ENCODE results near the gene ITIH5.

Gene ITIH5

DNA sequence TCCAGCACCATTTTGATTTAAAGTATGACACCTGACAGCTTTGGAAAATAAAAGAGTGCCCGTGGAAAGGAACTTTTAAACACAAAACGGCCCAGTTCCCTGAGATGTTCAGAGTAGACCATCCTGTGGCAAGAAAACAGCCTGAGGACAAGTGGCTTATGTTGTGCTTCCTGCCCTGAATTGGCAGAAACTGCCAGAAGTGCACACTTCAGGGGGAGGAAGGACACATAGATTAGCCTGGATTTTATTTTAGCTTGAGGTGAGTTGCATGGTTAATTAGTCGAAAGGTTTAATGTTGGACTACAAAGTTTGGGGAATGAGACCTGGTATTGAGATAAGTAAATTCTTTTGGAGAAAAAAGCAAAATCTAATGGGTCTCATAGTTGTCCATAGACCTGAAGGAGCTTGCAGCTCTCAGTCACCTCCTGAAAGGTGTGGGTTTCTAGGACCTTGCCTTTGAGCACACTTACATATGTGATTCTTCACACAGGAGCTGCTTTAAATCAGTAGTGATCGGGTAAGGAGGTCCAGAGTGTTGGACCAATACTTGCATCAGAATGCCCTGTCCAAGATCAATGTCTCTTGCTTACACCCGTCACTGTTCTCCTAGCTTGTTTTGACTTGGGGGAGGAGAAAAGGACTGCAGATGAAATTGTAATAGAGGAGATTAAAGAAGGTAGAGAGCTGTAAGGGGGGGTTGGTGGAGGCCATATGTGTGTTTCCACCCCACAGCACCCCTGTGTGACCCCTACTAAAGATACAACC is 41.3 kb upstream of the ITIH5 start:
- H3K9ac ChIP-seq = no peak overlapping the region
- no peak overlapping the region for H3K4me2 ChIP-seq
- H3K27ac ChIP-seq = no peak overlapping the region
- H3K27me3 ChIP-seq (ENCODE audit: insufficient read depth, low read depth) = no peaks in the 10 kb centered on the region
- no peaks in the 10 kb centered on the region for H4K20me1 ChIP-seq (ENCODE audit: insufficient read depth)
- H3K4me1 ChIP-seq (ENCODE audit: low read depth, poor library complexity, severe bottlenecking) = no peaks in the 10 kb centered on the region
- H3K79me2 ChIP-seq (ENCODE audit: insufficient read depth, low read depth) = no peaks in the 10 kb centered on the region
- TF ChIP-seq, protein P1, sequence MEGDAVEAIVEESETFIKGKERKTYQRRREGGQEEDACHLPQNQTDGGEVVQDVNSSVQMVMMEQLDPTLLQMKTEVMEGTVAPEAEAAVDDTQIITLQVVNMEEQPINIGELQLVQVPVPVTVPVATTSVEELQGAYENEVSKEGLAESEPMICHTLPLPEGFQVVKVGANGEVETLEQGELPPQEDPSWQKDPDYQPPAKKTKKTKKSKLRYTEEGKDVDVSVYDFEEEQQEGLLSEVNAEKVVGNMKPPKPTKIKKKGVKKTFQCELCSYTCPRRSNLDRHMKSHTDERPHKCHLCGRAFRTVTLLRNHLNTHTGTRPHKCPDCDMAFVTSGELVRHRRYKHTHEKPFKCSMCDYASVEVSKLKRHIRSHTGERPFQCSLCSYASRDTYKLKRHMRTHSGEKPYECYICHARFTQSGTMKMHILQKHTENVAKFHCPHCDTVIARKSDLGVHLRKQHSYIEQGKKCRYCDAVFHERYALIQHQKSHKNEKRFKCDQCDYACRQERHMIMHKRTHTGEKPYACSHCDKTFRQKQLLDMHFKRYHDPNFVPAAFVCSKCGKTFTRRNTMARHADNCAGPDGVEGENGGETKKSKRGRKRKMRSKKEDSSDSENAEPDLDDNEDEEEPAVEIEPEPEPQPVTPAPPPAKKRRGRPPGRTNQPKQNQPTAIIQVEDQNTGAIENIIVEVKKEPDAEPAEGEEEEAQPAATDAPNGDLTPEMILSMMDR (conservative IDR thresholded peaks at IDR 0.05; ENCODE audit: low read depth, low read length) = no peak
- H3K36me3 ChIP-seq (ENCODE audit: insufficient read depth) = no peaks in the 10 kb centered on the region
- no peak overlapping the region for H3K4me3 ChIP-seq (IDR thresholded peaks at IDR 0.05; ENCODE audit: insufficient read depth, low read depth, low read length)
- no peak overlapping the region for H2AFZ ChIP-seq (ENCODE audit: low read depth)

DNA sequence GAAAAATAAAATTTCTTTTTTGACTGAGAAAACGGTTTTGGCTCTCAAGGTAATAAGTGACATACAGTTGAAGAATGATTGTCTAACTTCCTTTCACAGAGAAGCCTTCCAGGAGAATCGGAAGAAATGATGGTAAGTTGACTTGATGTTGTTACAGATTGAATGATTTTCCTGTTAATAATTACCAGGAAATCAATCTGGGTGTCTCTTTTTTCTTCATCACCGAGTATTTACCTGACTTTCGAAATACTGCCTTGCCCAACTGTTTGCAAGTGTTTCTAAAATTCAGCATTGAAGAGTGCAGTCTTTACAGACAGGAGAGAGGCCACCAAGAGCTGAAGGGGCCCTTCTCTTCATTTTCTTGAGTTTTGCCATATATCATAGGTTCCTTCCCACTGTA is 40.3 kb upstream of the ITIH5 start:
- no peak overlapping the region for H3K4me2 ChIP-seq
- no peaks in the 10 kb centered on the region for H3K36me3 ChIP-seq (ENCODE audit: insufficient read depth)
- no peak overlapping the region for H2AFZ ChIP-seq (ENCODE audit: low read depth)
- TF ChIP-seq, protein P1 (conservative IDR thresholded peaks at IDR 0.05; ENCODE audit: low read depth, low read length) = no peak
- H3K9ac ChIP-seq = no peak overlapping the region
- H3K27me3 ChIP-seq (ENCODE audit: insufficient read depth, low read depth) = no peaks in the 10 kb centered on the region
- H3K4me3 ChIP-seq (IDR thresholded peaks at IDR 0.05; ENCODE audit: insufficient read depth, low read depth, low read length) = no peak overlapping the region
- no peaks in the 10 kb centered on the region for H3K4me1 ChIP-seq (ENCODE audit: low read depth, poor library complexity, severe bottlenecking)
- H3K79me2 ChIP-seq (ENCODE audit: insufficient read depth, low read depth) = no peaks in the 10 kb centered on the region
- no peaks in the 10 kb centered on the region for H4K20me1 ChIP-seq (ENCODE audit: insufficient read depth)
- H3K27ac ChIP-seq = no peak overlapping the region

DNA sequence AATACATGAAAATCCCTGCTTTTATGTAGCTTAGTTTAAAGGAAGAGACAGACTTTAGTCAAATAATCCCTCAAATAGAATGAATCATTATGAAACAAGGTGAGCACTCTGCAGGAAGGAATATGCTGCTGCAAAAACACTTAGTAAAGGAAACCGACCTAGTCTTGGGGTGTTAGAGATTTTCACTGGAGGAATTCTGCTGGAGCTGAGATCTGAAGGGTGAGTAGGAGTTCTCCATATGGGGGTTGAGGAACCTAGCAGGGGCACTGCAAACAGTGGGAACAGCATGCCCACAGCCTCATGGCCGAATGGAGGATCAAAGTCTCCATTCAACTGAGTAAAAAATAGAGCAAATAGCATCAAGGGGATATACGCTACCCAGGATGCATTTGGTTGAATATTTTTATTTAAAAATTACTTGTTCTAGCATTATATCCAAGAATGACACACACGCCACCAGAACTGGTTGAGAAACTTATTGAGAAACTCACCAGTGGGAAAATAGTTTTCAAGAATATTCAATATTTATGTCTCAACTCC is 39.8 kb upstream of the ITIH5 start:
- Histone ChIP-seq H2AFZ (ENCODE audit: low read depth) (no peak overlapping the region), H3K79me2 (ENCODE audit: insufficient read depth, low read depth) (no peaks in the 10 kb centered on the region), H4K20me1 (ENCODE audit: insufficient read depth) (no peaks in the 10 kb centered on the region), H3K4me3 (IDR thresholded peaks at IDR 0.05; ENCODE audit: insufficient read depth, low read depth, low read length) (no peak overlapping the region), H3K4me1 (ENCODE audit: low read depth, poor library complexity, severe bottlenecking) (no peaks in the 10 kb centered on the region), H3K4me2 (no peak overlapping the region), H3K9ac (no peak overlapping the region), H3K36me3 (ENCODE audit: insufficient read depth) (no peaks in the 10 kb centered on the region), H3K27me3 (ENCODE audit: insufficient read depth, low read depth) (no peaks in the 10 kb centered on the region), H3K27ac (no peak overlapping the region)
- TF ChIP-seq, protein P1 (conservative IDR thresholded peaks at IDR 0.05; ENCODE audit: low read depth, low read length) = no peak

DNA sequence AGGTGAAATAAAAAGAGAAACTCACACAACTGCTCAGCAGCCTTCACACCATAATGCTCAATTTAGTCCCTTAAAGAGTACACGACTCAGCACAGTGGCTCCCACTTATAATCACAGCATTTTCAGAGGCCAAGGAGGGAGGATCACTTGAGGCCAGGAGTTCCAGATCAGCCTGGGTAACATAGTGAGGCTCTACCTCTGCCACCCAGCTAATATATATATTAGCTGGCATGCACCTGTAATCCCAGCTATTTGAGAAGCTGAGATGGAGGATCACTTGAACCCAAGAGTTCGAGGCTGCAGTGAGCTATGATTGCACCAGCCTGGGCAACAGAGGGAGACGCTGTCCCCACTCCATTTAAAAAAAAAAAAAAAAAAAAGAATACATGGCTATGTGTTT is 38.6 kb upstream of the ITIH5 start:
- Histone ChIP-seq H3K4me3 (IDR thresholded peaks at IDR 0.05; ENCODE audit: insufficient read depth, low read depth, low read length) (no peak overlapping the region), H3K9ac (no peak overlapping the region), H3K36me3 (ENCODE audit: insufficient read depth) (no peaks in the 10 kb centered on the region), H3K4me2 (no peak overlapping the region), H3K27me3 (ENCODE audit: insufficient read depth, low read depth) (no peaks in the 10 kb centered on the region), H3K27ac (no peak overlapping the region), H4K20me1 (ENCODE audit: insufficient read depth) (no peaks in the 10 kb centered on the region), H3K79me2 (ENCODE audit: insufficient read depth, low read depth) (no peaks in the 10 kb centered on the region), H2AFZ (ENCODE audit: low read depth) (no peak overlapping the region), H3K4me1 (ENCODE audit: low read depth, poor library complexity, severe bottlenecking) (no peaks in the 10 kb centered on the region)
- TF ChIP-seq, protein P1 (conservative IDR thresholded peaks at IDR 0.05; ENCODE audit: low read depth, low read length) = no peak

Measured in KMS-11 (cell line).